ENCODE data around the gene NSUN3.
A peak's percentile ranks its signal among the peaks of the same experiment; 100 is the strongest.
"Not testable (repeated sequence)": the region's sequence is repeated elsewhere in the genome, so short reads cannot be mapped to it uniquely, and the experiment has no call there.

The NSUN3 gene

GRCh38 chr3:94069194-94069813 is 6.4 kb downstream of the NSUN3 start:
- DNase-seq, result no peak

DNA sequence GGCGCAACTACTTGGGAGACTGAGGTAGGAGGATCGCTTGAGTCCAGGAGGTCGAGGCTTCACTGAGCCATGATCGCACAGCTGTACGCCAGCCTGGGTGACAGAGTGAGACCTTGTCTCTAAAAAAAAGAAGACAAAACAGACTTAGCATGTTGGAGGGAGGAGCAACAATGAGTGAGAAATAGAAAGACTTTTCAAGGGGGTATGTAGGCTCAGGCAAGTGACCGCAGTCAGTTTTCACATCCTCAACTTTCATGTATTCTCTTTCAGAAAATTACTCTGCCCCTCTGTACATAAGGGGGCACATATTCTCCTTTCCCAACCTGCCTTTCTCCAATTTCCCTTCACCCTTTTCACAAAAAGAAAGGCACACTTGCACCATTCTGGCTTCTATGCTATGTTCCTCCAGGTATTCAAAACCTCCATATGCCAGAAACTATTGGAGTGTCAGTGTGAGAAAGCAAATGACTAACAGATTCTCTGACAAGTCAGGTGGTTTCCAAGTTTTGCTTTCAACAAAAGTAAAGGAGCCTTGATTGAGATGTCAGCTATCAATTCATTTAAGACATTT is 7.6 kb downstream of the NSUN3 start:
- DNase-seq, result no peak

- peak; percentile 25 for DNase-seq
Observed at GRCh38 chr3:94071713-94072284, 8.9 kb downstream of the NSUN3 start.

- no peak for DNase-seq
Observed at GRCh38 chr3:94076055-94076454, 13.2 kb downstream of the NSUN3 start.

DNA sequence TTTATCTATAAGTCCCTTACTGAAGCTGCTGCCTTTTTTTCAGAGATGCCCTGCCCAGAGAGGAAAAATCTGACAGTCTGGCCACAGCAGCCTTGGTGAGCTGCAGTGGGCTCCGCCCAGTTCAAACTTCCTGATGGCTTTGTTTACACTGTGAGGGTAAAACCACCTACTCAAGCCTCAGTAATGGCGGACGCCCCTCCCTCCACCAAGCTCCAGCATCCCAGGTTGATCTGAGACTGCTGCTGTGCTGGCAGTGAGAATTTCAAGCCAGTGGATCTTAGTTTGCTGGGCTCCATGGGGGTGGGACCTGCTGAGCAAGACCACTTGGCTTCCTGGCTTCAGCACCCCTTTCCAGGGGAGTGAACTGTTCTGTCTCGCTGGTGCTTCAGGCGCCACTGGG is 17.7 kb downstream of the NSUN3 start:
- not testable (repeated sequence) for DNase-seq

- DNase-seq, result no peak
Observed at GRCh38 chr3:94081884-94082283, 19.0 kb downstream of the NSUN3 start.

DNA sequence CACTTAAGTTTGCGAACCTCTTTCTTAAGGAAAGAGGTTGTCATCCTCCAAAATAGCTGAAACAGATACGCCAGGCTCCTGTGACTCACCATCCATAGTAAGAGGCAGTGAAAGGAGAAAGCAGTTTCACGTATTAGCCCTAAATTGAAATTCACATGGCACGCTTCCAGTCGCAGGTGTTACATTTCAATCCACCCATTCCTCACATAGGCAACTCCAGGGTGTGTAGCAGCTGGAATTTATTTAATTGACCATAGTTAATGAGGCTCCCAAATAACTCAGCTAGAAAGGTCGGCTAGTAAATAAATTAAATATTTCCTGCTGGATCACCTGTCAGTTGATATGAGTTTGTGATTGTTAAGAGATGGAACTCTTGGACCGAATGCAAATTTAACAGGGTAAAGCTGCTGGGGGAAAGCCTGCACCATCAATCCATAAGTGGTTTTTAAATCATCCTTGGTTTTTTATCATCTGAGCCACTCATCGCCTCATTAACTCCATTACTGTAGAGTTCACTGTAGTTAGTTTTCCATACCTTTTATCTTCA is 19.6 kb downstream of the NSUN3 start:
- DNase-seq, result no peak

DNA sequence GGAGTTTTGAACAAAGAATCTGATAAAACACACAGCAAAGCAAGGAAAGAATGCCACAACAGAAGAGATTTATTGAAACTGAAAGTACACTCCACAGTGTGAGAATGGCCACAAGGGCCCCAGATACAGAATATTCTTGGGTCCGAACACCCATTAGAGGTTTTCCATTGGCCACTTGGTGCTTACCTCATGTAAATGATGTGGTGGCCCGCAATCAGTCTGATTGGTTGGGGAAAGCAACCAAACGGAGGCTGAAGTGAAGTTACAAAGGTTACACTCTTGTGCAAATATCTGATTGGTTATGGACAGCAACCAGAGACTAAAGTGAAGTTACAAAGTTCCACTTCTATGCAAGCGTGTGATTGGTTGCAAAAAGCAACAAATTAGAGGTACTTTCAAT is 20.4 kb downstream of the NSUN3 start:
- DNase-seq, result no peak

GRCh38 chr3:94089126-94089525 is 26.3 kb downstream of the NSUN3 start:
- DNase-seq, result no peak

- no peak for DNase-seq
Observed at GRCh38 chr3:94092086-94092485, 29.2 kb downstream of the NSUN3 start.

DNA sequence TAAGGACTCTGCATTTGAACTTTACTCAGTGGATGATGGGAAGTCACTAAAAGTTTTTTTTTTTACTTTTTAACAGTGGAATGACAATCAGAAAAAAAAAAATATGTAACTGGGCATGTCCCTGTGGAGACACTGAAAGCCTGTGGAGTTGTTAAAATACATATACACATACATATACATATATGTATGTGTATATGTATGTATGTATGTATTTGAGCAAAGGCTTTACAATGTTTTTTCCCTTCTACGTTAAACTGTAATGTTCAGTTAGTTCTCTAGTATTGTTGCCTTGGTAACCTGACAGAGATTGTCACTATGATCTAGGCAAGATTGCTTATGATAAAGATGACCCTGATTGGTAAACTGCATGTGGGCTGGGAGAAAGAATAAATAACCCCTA is 30.3 kb downstream of the NSUN3 start:
- DNase-seq, result no peak

- DNase-seq, result no peak
Observed at GRCh38 chr3:94095111-94095510, 32.2 kb downstream of the NSUN3 start.

GRCh38 chr3:94098452-94098851 is 35.6 kb downstream of the NSUN3 start:
- DNase-seq, result no peak

DNA sequence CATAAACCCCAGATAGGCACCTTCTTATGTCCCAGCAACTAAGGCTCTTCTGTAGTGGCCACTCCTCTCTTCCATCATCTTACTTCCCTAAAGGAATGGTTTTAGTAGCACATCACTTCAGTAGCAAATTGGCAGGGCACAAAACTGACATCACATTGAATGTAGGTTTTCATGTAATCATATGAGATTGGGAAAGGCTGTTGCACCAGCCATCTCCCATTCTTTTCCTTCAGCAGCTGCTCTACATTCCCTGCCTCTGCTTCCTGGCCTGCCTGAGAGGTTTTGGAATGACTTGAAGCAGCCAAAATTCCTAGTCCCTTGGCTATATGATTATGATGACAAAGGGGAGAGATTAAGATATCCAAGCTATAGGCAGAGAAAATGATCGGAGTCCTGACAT is 36.5 kb downstream of the NSUN3 start:
- no peak for DNase-seq

GRCh38 chr3:94101860-94102259 is 39.0 kb downstream of the NSUN3 start:
- no peak for DNase-seq

DNA sequence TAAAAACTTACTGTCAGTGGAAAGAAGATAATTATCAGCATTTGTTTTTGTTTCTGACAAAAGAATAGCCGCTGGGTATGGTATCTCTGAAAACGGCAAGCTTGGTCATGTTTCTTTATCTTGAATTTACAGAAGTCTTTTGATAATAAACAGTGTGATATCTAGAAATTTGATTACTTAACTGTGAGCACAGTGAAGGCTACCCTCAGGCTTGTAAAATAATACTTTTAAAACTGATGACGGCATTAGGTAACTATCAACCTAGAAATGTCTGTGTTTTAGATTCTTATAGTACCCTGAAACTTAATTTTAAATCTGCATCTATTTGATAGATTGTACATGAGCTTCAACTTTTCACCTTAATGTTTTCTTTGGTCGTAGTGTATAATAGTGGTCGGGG is 43.4 kb downstream of the NSUN3 start:
- no peak for DNase-seq

GRCh38 chr3:94110232-94110631 is 47.4 kb downstream of the NSUN3 start:
- DNase-seq, result not testable (repeated sequence)

DNA sequence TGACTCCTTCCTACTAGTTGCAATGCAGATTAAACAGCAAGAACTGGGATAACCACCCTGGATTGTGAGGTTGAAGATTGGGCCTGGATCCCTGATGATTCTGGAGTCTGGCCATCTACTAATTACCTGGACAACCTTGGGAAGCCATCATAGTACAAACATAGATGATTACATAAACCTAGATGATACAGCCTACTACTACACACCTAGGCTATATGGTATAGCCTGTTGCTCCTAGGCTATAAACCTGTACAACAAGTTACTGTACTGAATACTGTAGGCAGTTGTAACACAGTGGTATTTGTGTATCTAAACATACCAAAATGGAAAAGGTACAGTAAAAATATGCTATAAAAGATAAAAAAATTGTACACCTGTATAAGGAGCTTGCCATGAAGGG is 48.0 kb downstream of the NSUN3 start:
- no peak for DNase-seq

DNA sequence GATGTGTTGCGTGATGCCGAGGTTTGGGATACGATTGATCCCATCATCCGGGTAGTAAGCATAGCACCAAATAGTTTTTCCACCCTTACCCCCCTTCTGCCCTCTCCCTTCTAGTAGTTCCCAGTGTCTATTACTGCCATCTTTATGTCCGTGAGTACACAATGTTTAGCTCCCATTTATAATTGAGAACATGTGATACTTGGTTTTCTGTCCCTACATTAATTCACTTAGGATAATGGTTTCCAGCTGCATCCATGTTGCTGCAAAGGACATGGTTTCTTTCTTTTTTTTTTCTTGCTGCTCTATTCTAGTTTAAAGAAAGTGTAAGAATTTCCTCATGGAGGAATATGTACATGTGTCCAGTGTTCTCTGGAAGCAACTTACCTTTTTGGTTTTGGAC is 51.8 kb downstream of the NSUN3 start:
- no peak for DNase-seq

DNA sequence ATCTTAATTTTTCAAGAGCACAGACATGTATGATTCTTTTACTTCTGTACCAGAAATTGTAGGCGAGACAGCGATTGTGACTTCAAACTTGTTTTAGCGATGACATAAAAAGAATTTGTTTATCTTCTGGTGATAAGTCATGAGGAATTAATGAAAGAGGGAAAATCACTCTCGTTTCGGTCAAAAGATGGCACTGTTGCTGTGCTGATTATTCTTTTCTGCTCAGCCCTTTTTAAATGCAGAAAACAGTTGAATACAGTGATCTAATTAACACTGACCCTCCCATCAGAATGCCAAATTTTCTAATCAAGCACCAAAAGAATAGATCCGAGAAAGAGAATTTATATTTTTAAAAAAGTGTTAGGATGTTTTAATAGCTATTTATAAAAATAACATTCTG is 52.6 kb downstream of the NSUN3 start:
- DNase-seq, result no peak

DNA sequence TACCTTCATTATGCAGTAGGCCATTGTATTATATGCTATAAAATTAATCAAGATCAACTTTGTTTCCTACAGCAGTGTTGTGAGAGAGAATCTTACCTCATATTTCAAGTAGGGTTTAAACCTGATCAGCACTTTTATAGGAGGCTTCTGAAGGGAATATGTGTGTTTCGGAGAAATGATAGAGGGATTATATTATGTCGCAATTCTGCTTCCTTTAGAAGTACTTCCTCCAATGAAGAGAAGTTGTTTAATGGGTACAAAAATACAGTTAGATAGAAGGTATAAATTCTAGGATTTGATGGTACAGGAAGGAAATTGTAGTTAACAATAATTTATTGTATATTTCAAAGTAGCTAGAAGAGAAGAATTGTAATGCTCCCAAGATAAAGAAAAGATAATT is 54.9 kb downstream of the NSUN3 start:
- DNase-seq, result no peak

GRCh38 chr3:94118390-94118789 is 55.5 kb downstream of the NSUN3 start:
- DNase-seq, result no peak

GRCh38 chr3:94121161-94121560 is 58.3 kb downstream of the NSUN3 start:
- DNase-seq, result no peak

GRCh38 chr3:94127115-94127514 is 64.3 kb downstream of the NSUN3 start:
- DNase-seq, result no peak

GRCh38 chr3:94130690-94131089 is 67.8 kb downstream of the NSUN3 start:
- DNase-seq, result no peak
